ENCODE measurements around the gene ELOB.

DNA sequence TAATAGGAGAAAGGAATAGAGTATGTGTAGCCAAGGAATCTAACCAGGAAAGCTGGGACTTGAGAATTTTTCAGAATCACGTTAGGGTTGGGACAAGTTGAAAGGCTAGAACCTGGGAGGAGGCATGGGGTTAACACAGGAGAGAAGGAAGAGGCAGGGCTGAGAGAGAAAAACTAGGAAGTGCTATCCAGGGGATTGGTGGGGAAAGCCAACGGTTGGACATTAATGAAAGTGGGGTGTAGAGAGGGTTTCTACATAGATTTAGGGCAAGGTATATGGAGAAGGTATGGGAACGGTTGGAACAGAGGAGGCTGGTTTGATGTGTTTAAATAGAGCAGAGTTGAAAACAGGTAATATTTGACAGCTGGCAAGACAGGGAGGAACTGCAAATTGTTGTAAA, 21.9 kb downstream of the ELOB start:
- TF ChIP-seq RFX5 (IDR thresholded peaks at IDR 0.05; ENCODE audit: low read length): no peak
- TF ChIP-seq EP300 (IDR thresholded peaks at IDR 0.05; ENCODE audit: borderline replicate concordance in 1 of 2, low read depth in 1 of 2, low read length in 1 of 2): no peak
- TF ChIP-seq, protein P1, sequence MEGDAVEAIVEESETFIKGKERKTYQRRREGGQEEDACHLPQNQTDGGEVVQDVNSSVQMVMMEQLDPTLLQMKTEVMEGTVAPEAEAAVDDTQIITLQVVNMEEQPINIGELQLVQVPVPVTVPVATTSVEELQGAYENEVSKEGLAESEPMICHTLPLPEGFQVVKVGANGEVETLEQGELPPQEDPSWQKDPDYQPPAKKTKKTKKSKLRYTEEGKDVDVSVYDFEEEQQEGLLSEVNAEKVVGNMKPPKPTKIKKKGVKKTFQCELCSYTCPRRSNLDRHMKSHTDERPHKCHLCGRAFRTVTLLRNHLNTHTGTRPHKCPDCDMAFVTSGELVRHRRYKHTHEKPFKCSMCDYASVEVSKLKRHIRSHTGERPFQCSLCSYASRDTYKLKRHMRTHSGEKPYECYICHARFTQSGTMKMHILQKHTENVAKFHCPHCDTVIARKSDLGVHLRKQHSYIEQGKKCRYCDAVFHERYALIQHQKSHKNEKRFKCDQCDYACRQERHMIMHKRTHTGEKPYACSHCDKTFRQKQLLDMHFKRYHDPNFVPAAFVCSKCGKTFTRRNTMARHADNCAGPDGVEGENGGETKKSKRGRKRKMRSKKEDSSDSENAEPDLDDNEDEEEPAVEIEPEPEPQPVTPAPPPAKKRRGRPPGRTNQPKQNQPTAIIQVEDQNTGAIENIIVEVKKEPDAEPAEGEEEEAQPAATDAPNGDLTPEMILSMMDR (IDR thresholded peaks at IDR 0.05): no peak
- TF ChIP-seq, protein P2, sequence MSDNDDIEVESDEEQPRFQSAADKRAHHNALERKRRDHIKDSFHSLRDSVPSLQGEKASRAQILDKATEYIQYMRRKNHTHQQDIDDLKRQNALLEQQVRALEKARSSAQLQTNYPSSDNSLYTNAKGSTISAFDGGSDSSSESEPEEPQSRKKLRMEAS (IDR thresholded peaks at IDR 0.05; ENCODE audit: low read depth): no peak
- TF ChIP-seq RAD21 (IDR thresholded peaks at IDR 0.05; ENCODE audit: low read length): no peak
- TF ChIP-seq, protein P3, sequence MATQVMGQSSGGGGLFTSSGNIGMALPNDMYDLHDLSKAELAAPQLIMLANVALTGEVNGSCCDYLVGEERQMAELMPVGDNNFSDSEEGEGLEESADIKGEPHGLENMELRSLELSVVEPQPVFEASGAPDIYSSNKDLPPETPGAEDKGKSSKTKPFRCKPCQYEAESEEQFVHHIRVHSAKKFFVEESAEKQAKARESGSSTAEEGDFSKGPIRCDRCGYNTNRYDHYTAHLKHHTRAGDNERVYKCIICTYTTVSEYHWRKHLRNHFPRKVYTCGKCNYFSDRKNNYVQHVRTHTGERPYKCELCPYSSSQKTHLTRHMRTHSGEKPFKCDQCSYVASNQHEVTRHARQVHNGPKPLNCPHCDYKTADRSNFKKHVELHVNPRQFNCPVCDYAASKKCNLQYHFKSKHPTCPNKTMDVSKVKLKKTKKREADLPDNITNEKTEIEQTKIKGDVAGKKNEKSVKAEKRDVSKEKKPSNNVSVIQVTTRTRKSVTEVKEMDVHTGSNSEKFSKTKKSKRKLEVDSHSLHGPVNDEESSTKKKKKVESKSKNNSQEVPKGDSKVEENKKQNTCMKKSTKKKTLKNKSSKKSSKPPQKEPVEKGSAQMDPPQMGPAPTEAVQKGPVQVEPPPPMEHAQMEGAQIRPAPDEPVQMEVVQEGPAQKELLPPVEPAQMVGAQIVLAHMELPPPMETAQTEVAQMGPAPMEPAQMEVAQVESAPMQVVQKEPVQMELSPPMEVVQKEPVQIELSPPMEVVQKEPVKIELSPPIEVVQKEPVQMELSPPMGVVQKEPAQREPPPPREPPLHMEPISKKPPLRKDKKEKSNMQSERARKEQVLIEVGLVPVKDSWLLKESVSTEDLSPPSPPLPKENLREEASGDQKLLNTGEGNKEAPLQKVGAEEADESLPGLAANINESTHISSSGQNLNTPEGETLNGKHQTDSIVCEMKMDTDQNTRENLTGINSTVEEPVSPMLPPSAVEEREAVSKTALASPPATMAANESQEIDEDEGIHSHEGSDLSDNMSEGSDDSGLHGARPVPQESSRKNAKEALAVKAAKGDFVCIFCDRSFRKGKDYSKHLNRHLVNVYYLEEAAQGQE (IDR thresholded peaks at IDR 0.05; ENCODE audit: low read depth, low read length): no peak
- TF ChIP-seq, protein P4, sequence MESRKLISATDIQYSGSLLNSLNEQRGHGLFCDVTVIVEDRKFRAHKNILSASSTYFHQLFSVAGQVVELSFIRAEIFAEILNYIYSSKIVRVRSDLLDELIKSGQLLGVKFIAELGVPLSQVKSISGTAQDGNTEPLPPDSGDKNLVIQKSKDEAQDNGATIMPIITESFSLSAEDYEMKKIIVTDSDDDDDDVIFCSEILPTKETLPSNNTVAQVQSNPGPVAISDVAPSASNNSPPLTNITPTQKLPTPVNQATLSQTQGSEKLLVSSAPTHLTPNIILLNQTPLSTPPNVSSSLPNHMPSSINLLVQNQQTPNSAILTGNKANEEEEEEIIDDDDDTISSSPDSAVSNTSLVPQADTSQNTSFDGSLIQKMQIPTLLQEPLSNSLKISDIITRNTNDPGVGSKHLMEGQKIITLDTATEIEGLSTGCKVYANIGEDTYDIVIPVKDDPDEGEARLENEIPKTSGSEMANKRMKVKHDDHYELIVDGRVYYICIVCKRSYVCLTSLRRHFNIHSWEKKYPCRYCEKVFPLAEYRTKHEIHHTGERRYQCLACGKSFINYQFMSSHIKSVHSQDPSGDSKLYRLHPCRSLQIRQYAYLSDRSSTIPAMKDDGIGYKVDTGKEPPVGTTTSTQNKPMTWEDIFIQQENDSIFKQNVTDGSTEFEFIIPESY (IDR thresholded peaks at IDR 0.05; ENCODE audit: borderline replicate concordance, low read depth): no peak
- no peak for TF ChIP-seq POLR2AphosphoS5 (IDR thresholded peaks at IDR 0.05; ENCODE audit: low read depth, low read length)
- TF ChIP-seq MEF2A (IDR thresholded peaks at IDR 0.05; ENCODE audit: borderline replicate concordance, low read depth): no peak

Measured in SK-N-SH (cell line).